GOT3 (cell line): ENCODE measurements around the gene MICU1.
"Not testable (repeated sequence)": the region's sequence is repeated elsewhere in the genome, so short reads cannot be mapped to it uniquely, and the experiment has no call there.

Experiments
- DNase-seq: peaks from one replicate; lab custom pipeline; 2025; ENCODE audit warnings: mixed read lengths; lab: John Stamatoyannopoulos, UW

MICU1 gene

DNA sequence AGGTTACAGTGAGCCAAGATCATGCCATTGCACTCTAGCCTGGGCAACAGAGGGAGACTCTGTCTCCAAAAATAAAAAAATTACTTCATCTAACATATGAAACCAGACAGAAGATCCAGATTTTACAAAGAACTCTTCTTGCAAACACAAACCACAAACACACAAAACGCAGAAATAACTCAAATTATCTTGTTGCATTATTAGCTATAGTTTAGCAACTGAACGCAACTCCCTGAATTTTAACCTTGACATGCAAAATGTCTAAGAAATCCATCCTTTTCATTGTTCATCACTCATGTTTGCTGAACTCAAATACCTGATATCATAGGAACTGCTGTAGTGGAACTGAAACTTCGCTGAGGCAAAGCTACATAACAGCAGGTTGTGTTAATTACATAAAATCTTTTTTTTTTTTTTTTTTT is 64.1 kb downstream of the MICU1 start:
- no peak for DNase-seq

DNA sequence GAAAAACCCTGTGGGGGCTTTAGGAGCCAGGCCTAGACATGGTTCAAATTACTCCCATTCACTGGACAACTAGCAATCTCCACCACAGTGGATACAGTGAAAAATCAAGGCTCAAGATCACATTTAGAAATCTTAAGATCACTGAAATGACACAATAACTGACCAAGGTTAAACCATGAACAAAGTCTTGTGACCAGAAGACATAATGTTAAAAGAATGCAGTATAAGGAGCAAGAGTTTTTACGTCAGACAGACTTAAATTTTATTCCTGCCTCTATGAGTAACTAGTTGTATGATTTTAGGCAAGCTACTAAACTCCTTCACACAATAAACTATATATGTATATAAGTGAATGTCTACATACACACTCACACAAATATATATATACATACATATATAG is 68.5 kb downstream of the MICU1 start:
- no peak for DNase-seq

DNA sequence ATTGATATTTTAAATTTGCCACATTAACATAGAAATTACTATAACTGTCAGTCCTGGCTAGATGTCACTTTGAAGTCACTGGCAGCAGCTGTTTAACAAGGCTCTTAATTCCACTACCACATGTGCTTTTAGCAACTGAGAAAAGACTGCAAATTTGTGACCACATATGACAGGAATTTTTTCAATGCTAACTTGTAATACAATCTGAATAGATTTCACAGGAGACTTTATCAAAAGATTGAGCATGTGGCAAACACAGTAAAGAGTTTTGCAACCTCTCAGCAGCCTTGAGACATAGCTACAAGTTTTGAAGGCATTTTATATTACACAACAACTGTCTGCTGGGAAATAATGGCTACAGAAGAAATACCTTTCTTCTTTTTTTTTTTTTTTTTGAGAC is 73.0 kb downstream of the MICU1 start:
- DNase-seq, result no peak

DNA sequence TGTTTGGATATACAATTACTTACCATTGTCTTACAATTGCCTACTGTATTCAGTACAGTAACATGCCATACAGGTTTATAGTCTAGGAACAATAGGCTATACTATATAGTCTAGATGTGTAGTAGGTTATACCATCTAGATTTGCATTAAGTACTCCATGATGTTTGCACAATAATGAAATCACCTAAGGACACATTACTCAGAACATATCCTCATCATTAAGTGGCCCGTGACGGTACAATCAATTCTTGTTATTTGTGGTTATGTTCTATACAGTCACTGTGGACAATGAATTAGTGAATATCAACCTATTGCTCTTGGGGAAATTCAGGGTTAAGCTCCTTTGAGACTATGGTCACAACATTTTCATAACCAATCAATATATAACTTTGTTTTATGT is 75.6 kb downstream of the MICU1 start:
- DNase-seq, result no peak

DNA sequence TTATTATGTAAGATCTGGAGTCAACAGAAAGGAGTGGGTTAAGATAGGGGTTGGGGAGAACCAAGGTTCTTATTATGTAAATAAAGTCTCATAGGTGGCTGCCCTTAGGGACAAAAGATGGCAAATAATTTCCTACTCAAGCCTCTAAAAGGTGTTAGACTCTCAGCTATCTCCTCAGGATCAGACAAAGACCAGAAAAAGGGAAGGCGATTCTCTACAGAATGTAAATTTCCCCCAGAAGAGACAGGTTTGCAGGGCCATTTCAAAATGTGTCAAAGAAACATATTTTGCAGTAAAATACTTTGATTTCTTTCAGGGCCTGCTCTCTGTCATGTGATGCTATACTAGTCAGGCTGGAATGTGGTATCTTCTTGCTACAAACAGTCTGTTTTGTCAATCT is 80.3 kb downstream of the MICU1 start:
- DNase-seq, result no peak

DNA sequence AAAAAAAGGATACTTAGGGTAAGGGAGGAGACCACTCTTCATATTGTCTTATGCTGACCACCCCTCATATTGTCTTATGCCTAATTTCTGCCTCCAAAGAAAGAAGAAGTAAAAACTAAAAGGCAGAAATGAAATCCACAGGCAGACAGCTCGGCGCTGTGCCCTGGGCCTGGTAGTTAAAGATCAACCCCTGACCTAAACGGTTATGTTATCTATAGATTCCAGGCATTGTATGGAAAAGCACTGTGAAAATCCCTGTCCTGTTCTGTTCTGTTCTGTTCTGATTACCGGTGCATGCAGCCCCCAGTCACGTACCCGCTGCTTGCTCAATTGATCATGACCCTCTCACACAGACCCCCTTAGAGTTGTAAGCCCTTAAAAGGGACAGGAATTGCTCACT is 82.0 kb downstream of the MICU1 start:
- not testable (repeated sequence) for DNase-seq

DNA sequence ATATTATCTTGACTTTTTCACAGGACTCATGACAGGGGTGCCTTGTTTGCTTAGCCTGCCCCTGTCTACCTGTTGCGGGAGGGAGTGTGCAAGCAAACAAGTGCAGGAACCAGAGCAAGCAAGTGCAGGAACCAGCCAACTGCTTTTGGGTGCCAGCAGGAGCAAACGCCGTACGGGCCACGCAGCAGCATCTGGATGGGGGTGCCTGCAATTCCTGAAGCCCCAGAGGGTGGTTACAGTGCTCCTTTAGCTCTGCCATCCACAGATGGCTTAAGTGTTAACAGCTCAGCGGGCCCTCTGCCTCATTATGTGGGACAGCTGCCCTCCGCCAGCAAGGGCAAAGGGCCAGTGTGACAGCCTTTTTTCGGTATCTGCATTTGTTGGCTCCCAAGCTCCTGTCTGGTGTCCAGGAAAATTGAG is 83.5 kb downstream of the MICU1 start:
- DNase-seq, result no peak

DNA sequence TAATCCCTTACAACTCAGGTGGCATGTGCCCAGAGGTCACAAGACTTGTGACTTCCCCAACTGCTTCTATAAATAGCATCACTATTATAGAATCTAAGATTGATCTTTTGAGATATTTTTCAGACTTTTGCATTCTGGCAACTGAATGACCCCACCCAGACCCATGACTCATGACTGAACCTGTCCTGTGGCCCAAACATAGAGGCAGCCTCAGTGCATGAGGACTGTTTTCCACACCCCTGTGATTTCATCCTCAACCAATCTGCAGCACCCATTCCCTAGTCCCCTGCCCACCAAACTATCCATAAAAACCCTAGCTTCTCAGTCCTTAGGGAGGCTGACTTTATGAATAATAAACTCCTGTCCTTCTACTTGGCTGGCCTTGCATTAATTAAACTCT is 84.5 kb downstream of the MICU1 start:
- no peak for DNase-seq

DNA sequence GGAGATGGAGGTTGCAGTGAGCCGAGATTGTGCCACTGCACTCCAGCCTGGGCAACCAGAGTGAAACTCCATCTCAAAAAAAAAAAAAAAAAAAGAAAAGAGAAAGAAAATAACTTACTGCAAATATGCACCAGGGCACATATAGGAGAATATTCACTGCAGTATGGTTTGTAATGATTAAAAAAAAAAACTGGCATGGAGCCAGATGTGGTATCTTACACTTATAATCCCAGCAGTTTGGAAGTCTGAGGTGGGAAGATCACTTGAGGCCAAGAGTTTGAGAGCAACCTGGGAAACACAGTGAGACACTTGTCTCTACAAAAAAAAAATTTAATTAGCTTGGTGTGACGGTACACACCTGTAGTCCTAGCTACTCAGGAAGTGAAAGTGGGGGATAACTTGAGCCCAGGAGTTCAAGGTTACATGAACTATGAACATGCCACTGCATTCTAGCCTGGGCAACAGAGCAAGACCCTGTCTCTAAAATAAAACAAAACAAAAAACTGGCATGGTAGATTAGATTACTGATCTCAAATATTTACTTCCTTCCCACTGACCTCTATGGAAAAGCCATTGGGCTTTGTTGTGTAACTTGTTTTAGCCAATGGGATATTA is 85.6 kb downstream of the MICU1 start:
- DNase-seq, result no peak

DNA sequence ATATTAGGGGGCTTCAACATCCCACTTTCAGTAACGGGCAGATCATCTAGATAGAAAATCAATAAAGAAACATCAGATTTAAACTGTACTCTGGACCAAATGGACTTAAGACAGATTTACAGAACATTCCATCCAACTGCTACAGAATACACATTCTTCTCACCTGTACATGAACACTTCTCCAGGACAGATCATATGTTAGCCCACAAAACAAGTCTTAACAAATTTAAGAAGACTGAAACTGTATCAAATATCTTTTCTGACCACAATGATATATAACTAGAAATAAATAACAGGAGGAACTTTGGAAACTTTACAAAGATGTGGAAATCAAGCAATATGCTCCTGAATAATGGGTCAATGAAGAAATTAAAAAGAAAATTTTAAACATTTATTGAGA is 86.7 kb downstream of the MICU1 start:
- DNase-seq, result no peak

DNA sequence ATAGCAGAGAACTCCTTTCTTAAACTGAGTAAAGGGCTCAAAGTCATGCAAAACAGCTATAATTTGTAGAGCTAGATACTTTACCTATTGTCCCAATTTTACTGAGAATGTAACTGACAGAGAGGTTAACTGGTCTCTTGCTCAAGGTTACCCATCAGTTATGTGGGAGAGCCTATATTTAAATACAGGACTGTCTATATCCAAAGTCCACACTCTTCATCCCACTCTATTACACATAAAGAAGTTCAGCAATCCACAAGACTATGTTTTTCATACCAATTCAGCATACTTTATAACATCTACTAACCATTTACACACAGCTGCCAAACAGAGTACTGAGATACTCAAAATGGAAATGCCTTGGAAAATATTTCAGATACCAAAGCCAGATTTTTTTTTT is 100.2 kb downstream of the MICU1 start:
- DNase-seq, result no peak

DNA sequence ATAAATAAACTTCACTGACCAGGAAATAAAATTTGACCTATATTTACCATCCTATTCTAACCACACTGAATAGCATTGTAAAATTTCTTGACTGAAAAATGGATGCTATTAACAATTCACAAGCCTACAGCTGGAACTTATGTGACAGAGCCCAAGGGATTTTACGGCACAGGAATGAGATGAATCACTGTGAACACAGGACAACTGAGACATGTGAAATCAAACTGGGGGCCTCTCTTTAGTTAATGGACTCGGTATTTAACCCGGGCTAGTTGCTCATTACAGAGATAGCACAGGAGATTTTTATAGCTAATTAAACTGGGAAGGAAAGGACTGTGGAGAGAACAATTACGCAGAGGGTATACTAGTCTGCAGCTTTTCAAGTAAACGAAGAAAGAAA is 100.6 kb downstream of the MICU1 start:
- DNase-seq, result no peak

DNA sequence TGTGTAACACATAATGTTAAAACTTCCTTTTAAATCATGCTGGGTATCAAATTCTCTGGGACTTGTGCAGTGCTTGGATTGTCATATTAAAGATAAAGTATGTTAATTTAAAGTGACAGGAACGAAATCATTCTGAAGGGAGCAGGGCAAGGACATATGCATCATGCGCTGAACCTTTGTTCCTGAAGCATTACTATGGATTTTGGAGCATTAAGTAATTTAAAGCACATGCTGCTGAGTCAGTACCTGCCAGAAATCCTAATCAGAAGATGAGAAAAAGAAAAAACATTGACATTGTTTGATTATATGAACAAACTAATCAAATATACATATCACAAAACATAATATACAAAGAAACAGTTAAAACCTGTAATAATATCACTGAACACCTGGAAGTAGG is 101.4 kb downstream of the MICU1 start:
- no peak for DNase-seq

DNA sequence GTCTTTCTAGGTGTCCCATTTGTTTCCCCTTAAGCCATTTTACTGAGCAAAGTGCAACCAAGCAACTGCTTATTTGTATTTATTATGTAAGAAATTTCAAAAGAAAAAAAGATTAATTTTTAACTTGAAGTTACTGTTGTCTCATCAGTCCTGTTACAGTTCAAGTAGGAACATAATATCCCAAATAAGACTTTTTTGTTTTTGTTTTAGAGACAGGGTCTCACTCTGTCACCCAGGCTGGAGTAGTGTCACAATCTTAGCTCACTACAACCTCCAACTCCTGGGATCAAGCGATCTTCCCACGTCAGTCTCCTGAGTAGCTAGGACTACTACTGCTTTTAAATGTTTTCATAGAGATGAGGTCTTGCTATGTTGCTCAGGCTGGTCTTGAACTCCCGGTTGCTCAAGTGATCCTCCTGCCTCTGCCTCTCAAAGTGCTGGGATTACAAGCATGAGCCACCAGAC is 101.9 kb downstream of the MICU1 start:
- no peak for DNase-seq

DNA sequence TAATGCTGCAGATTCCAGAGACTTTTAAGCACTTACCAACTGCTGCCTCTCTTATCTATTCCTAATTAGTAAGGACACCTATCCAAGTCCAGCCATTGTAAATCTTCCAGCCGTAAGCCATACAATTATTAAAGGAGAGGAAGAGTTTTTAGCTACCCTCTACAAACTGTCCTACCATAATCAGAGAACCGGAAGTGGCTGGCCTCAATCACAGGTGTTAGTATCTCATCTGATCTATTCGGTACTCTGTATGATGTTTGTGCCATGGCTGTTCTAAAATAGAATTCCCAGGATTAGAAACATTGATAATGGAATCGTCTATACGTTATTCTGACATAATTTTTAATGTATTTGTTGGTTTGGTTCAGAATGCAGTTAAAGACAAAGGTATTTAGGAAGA is 102.8 kb downstream of the MICU1 start:
- no peak for DNase-seq

DNA sequence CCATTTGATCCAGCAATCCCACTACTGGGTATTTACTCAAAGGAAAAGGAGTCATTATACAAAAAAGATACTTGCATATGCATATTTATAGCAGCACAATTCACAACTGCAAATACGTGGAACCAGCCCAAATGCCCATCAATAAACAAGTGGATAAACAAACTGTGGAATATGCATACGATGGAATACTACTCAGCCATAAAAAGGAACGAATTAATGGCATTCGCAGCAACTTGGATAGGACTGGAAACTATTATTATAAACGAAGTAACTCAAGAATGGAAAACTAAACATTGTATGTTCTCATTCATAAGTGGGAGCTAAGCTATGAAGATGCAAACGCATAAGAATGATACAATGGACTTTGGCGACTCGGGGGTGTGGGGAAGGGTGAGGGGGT is 108.6 kb downstream of the MICU1 start:
- no peak for DNase-seq

DNA sequence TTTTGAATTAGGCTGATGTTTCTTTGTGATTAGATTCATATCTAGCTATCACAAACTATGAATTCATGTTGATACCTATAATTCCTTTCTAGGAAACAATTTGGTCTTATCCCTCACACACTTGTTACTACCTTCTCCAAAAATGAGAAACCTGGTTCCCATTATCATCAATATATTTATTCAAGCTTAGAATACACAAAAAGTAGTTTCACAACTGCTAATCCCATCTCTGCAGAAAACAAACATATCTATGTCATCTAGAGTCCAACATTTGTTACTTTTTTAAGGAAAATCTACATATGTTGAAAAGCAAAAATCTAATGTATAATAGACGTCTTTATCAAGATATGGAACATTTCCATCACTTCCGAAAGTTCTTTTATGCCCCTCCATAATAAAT is 110.4 kb downstream of the MICU1 start:
- DNase-seq, result no peak

DNA sequence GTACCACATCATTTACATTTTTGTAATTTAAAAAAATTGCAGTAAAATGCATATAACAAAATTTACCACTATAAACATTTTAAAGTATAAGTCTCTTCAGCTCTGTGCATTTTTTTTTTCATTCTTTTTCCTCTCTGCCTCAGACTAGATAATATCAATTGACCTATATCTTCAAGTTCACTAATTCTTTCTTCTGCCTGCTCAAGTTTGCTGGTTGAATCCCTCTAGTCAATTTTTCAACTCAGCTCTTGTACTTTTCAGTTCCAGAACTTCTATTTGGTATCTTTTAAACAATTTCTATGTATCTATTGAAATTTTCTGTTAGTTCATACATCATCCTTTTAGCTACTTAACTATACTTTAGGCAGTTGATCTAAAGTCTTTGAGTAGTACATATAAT is 112.0 kb downstream of the MICU1 start:
- no peak for DNase-seq

DNA sequence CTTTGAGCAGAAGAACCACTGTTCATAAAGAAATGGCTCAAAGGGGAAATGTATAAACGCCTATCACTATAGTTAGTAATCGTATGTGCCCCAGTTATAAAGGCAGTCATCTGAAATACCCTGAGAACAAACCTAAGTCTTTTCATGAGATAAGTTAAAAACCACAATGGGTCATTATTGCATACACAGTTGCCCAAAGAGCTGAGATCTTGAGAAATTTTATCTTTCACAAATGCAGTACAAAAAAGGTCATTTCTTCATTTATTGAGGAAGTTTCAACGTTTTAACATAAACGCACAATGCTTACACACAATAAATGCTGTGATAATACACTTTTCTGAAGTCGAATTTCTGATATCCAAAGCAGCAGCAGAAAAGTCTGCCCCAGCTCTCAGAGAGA is 114.4 kb downstream of the MICU1 start:
- no peak for DNase-seq

DNA sequence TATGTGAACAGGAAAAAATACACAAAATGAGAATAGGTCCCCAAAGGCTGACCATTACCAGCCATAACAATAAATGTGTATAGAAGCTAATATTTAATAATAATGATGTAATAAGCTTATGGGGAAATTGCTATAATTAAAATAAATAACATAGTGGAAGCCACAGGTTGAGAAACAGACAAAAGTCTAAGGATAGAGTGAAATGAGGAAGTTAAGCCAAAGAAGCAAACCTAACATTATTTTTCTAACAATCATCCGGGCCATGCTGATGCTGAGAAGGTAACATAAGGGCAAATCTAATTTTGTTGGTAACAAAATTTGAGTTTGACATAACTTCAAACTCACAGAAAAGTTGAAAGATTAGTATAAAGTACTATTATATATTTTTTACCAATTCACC is 115.9 kb downstream of the MICU1 start:
- DNase-seq, result no peak

DNA sequence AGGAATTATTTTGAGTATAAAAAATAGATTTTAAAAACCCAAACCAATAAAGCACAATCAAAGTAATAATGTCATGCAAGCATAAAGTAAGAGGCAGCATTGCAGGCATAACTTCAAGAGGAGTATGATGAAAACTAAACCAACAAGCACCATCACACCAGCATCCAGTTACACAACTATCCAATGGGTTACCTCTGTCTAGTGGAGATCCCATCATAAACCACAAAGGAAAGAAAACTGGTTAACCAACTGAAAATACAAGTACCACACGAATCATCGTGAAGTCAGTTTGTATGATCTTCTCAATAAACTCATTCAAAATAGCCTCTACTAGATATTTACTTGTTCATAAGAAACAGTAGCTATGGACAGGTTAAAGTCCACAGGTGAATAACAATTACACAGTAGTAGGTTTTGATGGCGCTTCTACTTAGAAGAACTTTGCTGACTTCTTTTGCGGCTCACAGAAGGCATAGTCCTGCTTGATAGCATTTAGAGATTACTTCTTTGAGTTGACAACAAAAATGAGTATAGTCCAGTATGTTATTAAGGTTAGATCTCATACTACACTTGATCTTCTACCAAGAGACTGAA is 116.6 kb downstream of the MICU1 start:
- DNase-seq, result no peak

DNA sequence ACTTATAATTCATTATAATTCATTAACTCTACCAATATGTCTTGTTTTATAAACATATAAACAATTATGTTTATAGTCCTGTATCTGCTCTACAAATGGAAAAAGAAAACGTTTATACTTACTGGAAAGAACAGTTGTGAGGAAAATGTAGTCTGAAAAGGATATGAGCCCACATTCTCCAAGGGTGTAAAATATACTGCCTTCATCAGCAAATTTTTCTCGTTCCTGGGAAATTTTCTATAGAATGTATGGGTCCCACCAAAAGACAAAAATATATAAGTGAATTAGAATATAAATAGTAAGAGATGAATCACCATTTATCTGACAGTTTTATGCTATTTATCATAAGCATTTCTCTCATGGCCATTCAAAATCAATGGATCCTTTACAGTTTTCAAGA is 117.8 kb downstream of the MICU1 start:
- DNase-seq, result no peak

DNA sequence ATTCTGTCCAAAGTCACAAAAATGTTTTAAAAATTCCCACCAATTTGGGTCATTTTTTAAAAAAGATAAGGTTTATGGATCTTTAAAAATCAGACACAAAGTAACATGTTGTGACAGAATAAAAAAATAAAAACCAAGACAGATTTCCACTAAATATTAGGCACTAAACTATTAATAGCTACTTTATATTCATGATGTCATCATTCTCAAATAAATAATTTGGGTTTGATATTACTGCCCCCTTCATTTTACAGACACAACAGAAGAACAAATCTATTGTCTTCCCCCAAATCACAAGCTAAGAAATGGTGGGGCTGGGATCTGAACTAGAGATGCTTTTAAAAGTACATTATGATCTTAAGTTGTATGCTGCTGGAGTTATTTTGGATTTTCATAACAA is 119.4 kb downstream of the MICU1 start:
- no peak for DNase-seq

DNA sequence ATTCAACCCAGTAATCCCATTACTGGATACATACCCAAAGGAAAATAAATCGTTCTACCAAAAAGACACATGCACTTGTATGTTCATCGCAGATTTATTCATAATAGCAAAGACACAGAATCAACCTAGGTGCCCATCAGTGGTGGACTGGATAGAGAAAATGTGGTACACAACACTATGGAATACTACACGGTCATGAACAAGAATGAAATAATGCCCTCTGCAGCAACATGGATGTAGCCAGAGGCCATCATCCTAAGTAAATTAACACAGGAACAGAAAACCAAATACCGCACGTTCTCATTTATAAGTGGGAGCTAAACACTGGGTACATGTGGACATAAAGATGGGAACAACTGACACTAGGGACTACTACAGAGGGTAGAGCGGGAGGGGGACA is 120.4 kb downstream of the MICU1 start:
- DNase-seq, result no peak
